A673 (cell line): ENCODE measurements around the gene AGBL4. TPM values are rescaled to one million over a fixed set of nuclear protein-coding genes. Genes with fewer than 3 reads are reported as not detected.

Experiments
- BruUV-seq: library from RNA; stranded (reverse); fragments of 400-500 nt; replicated peaks from 2 replicates; lab custom pipeline; 2021; lab: Mats Ljungman, UMichigan
- CTCF ChIA-PET: fragments of 300-600 bp; sonication (Branson Sonifier 250); formaldehyde crosslinking; loops from one replicate; lab custom pipeline; 2022; ENCODE audit warnings: antibody characterized with exemption; lab: Charles Lee
- POLR2A ChIA-PET: fragments of 300-600 bp; sonication (Branson Sonifier 250); formaldehyde crosslinking; loops from one replicate; lab custom pipeline; 2022; ENCODE audit warnings: antibody characterized with exemption; ENCODE audit not compliant: low non-redundant PET; lab: Charles Lee
- DNase-seq: peaks from one replicate; pipeline ENCODE4 v3.0.0-alpha.2; 2015; ENCODE audit warnings: low spot score
- H3K27ac ChIP-seq: fragments of 200-600 bp; sonication (generic); 2 replicates; pipeline ENCODE4 v1.5.1; 2016; ENCODE audit warnings: mixed run types, low read depth, mild to moderate bottlenecking, mixed read lengths, antibody characterized with exemption, low read length; ENCODE audit not compliant: poor library complexity, severe bottlenecking
- H3K27me3 ChIP-seq: fragments of 200-600 bp; sonication (generic); replicated peaks from 2 replicates; pipeline ENCODE4 v1.6.1; 2017; ENCODE audit warnings: mixed run types, low read depth, mild to moderate bottlenecking, mixed read lengths, antibody characterized with exemption, low read length; ENCODE audit not compliant: insufficient read depth, poor library complexity
- H3K36me3 ChIP-seq: fragments of 200-600 bp; sonication (generic); 2 replicates; pipeline ENCODE4 v1.6.1; 2016; ENCODE audit warnings: mixed run types, mild to moderate bottlenecking, mixed read lengths, antibody characterized with exemption, low read length; ENCODE audit not compliant: insufficient read depth, poor library complexity, severe bottlenecking
- H3K4me1 ChIP-seq: fragments of 200-600 bp; sonication (generic); 2 replicates; pipeline ENCODE4 v1.6.1; 2017; ENCODE audit warnings: mixed run types, mild to moderate bottlenecking, mixed read lengths, antibody characterized with exemption, low read length; ENCODE audit not compliant: insufficient read depth, poor library complexity, severe bottlenecking
- H3K4me3 ChIP-seq: fragments of 200-600 bp; sonication (generic); 2 replicates; pipeline ENCODE4 v1.5.1; 2016; ENCODE audit warnings: low read depth, mixed run types, mild to moderate bottlenecking, mixed read lengths, low read length; ENCODE audit not compliant: poor library complexity, severe bottlenecking
- H3K9me3 ChIP-seq: fragments of 200-600 bp; sonication (generic); 2 replicates; pipeline ENCODE4 v1.6.1; 2016; ENCODE audit warnings: mixed run types, low read depth, mild to moderate bottlenecking, mixed read lengths, antibody characterized with exemption, low read length; ENCODE audit not compliant: poor library complexity, severe bottlenecking
- EZH2 ChIP-seq: fragments of 200-600 bp; sonication (generic); IDR thresholded peaks from 2 replicates; pipeline ENCODE4 v1.6.1; 2017; ENCODE audit warnings: borderline replicate concordance, low read depth, mild to moderate bottlenecking, mixed read lengths, antibody characterized with exemption, low read length; ENCODE audit not compliant: poor library complexity, severe bottlenecking
- intact Hi-C: fragments of 100-400 bp; cut with micrococcal nuclease; formaldehyde crosslinking; loops from one replicate; pipeline ENCODE4 v1.10.0; 2022; ENCODE audit not compliant: unreplicated experiment
- total RNA-seq: library from RNA; stranded (reverse); gene quantifications from 2 replicates; pipeline ENCODE4 v1.2.3, GENCODE V29; 2021
- TF ChIP-seq, protein P1 (sequence below): fragments of 300-800, 200-600 bp; sonication (generic); conservative IDR thresholded peaks from 2 replicates; pipeline ENCODE4 v1.5.1; 2017; ENCODE audit warnings: low read depth, mild to moderate bottlenecking, antibody characterized with exemption, low read length, moderate library complexity, mixed read lengths

The AGBL4 gene
- total RNA-seq, 1 experiment from 2014 or later = 0.32 TPM

DNA sequence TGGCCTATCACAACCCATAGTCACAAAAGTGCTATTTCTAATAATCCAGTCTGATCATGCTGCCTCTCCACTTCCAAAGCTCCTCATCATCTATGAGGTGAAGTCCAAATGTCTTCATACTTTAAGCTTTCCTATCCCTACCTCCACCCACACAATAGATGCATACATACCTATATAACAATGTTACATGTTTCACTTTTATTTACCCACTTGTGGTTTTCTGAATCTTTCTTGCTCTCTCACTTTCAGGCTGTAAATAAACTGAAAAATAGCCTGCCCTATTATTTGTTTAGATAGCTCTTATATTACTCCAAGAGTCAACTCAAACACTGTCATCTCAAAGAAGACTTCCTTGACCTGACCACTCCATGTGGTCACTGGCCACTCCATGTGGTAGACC, 840.3 kb downstream of the AGBL4 start:
- no peaks in the 10 kb centered on the region for H3K36me3 ChIP-seq
- intact Hi-C loops = no loop called here
- BruUV-seq = no TSS peak
- POLR2A ChIA-PET = no interaction called here
- H3K4me3 ChIP-seq = no peak overlapping the region
- no peak for DNase-seq
- CTCF ChIA-PET = no interaction called here
- H3K4me1 ChIP-seq = no peaks in the 10 kb centered on the region
- no peaks in the 10 kb centered on the region for H3K9me3 ChIP-seq
- H3K27me3 ChIP-seq = no peaks in the 10 kb centered on the region
- TF ChIP-seq, protein P1, sequence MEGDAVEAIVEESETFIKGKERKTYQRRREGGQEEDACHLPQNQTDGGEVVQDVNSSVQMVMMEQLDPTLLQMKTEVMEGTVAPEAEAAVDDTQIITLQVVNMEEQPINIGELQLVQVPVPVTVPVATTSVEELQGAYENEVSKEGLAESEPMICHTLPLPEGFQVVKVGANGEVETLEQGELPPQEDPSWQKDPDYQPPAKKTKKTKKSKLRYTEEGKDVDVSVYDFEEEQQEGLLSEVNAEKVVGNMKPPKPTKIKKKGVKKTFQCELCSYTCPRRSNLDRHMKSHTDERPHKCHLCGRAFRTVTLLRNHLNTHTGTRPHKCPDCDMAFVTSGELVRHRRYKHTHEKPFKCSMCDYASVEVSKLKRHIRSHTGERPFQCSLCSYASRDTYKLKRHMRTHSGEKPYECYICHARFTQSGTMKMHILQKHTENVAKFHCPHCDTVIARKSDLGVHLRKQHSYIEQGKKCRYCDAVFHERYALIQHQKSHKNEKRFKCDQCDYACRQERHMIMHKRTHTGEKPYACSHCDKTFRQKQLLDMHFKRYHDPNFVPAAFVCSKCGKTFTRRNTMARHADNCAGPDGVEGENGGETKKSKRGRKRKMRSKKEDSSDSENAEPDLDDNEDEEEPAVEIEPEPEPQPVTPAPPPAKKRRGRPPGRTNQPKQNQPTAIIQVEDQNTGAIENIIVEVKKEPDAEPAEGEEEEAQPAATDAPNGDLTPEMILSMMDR = no peak
- H3K27ac ChIP-seq = no peak overlapping the region

DNA sequence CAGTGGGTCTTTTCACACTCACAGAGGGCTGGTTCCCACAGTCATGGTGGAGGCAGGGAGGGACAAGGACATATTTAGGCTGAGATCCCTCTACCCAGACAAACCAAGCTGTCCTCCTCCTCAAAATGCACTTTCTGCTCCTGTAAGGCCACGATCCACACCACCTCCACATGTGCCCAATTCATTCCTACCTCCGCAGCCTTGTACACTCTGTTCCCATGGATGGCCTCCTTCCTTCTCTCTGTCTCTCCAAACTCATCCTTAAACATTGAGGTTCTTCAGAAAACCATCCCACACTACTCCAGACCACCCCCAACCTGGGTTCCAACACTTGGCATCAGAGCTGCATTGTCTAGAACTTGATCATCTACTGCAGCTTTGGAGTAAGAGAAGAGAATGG, 842.7 kb downstream of the AGBL4 start:
- intact Hi-C loops = no loop called here
- BruUV-seq = no TSS peak

DNA sequence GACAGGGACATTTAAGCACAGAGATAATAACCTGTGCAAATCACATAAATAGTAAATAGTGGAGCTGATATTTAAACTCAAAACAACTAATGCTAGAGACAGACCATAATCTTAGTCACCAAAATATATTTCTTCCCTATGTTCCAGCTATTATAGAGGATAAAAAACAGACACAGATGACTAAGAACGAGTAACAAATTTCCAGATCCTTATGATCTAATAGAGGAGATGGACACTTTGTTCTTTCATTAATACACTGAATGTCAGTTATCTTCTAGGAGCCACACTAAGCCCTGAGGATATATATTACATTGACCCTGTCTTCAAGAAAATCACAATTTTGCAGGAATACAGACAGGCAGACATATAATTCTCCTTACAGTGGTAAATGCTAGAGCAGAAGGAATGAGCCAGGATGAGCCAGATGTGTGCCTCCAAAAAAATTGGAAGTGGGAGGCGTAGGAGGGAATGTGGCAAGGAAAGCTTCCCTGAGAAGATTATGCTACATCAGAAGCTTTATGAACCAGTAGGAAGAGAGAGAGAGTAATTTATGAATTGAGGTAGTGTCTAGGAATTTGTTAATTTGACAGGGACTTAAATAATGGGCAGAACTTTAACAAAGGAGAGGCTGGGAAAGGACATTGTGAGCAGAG, 851.7 kb downstream of the AGBL4 start:
- BruUV-seq = no TSS peak

More for the DNA sequence above, 842.7 kb downstream of the AGBL4 start:
- Histone ChIP-seq H3K4me1 (no peaks in the 10 kb centered on the region), H3K4me3 (no peak overlapping the region), H3K27me3 (no peaks in the 10 kb centered on the region), H3K36me3 (no peaks in the 10 kb centered on the region), H3K9me3 (no peaks in the 10 kb centered on the region), H3K27ac (no peak overlapping the region)
- no peak for DNase-seq
- ChIA-PET POLR2A (no interaction called here), CTCF (no interaction called here)
- TF ChIP-seq, protein P1 = no peak
- TF ChIP-seq EZH2 = no peak

More for the DNA sequence above, 851.7 kb downstream of the AGBL4 start:
- H3K27ac ChIP-seq = no peak overlapping the region
- POLR2A ChIA-PET = no interaction called here
- H3K4me3 ChIP-seq = no peak overlapping the region
- no peak for DNase-seq
- CTCF ChIA-PET = no interaction called here
- intact Hi-C loops = no loop called here
- H3K4me1 ChIP-seq = no peaks in the 10 kb centered on the region
- TF ChIP-seq EZH2 = no peak
- TF ChIP-seq, protein P1 = no peak
- no peaks in the 10 kb centered on the region for H3K9me3 ChIP-seq
- H3K36me3 ChIP-seq = no peaks in the 10 kb centered on the region
- no peaks in the 10 kb centered on the region for H3K27me3 ChIP-seq
